GM15510 (cell line): Measurements from ENCODE around the gene TEFM.

Experiments
- POLR2A ChIP-seq: IDR thresholded peaks from 3 replicates; pipeline ENCODE4 v1.6.1; 2011; ENCODE audit warnings: borderline replicate concordance; ENCODE audit not compliant: insufficient read length; ENCODE audit errors: extremely low read depth

TEFM gene

DNA sequence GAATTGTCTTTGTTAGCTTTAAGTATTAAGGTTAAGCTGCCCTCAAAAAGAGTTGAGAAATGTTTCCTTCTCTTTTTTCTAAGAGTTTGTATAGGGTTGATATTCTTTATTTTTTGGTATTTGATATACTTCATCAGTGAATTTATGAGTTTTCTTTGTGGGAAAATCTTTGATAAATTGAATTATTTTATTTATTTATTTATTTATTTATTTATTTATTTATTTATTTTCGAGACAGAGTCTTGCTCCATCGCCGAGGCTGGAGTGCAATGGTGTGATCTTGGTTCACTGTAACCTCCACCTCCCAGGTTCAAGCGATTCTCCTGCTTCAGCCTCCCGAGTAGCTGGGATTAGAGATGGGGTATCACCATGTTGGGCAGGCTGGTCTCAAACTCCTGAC is 19.9 kb downstream of the TEFM start:
- TF ChIP-seq POLR2A: no peak

- no peak for TF ChIP-seq POLR2A
Observed at GRCh38 chr17:30869005-30869404, 37.0 kb downstream of the TEFM start.

DNA sequence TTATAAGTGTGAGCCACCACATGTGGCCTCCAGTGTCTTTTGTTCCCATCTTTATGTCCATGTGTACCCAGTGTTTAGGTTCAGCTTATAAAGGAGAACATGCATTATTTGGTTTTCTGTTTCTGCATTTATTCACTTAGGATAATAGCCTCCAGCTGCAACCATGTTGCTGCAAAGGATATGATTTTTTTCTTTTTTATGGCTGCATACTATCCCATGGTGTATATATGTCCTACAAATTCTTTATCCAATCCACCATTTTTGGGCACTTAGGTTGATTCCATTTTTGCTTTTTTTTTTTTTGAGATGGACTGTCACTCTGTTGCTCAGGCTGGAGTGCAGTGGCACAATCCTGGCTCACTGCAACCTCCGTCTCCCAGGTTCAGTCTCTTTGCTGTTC is 41.4 kb downstream of the TEFM start:
- no peak for TF ChIP-seq POLR2A

DNA sequence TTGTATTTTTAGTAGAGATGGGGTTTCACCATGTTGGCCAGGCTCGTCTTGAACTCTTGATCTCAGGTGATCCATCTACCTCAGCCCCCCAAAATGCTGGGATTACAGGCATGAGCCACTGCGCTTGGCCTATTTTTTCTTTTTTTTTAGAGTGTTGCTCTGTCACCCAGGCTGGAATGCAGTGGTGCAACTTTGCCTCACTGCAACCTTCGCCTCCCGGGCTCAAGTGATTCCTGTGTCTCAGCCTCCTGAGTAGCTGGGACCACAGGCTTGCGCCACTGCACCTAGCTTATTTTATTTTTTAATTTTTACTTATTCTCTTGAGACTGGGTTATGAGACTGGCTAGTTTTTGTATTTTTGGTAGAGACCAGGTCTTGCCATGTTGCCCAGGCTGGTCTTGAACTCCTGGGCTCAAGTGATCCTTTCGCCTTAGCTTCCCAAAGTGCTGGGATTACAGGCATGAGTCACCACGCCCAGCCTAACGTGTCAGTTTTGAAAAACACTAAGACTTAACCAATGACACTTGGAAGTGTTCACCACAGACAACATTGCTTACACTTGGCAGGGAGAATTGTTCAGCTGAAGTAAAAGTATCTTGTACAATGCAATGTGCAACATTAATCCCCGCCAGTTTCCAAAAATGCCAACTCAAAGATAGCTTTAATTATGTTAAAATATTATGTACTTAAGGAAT is 47.3 kb downstream of the TEFM start:
- TF ChIP-seq POLR2A: no peak

DNA sequence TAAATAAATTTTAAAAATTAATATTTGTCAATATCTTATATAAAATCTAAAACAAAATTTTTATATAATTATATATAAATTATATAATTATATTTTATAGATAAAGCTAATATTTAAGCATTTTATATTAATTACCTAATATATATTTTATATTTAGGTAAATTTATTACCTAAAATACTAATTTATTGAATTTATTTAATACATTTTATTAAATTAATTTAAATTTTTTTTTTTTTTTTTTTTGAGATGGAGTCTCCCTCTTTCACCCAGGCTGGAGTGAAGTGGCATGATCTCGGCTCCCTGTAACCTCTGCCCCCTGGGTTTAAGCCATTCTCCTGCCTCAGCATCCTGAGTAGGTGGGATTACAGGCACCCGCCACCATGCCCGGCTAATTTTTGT is 51.9 kb downstream of the TEFM start:
- TF ChIP-seq POLR2A: no peak
